Nephron progenitor cell (in vitro differentiated cells): ENCODE measurements around the gene PNPLA3.

Experiments used
- DNase-seq: peaks from one replicate; pipeline ENCODE4 v3.0.0; 2021
- H3K27ac Mint-ChIP-seq: 2 replicates; pipeline ENCODE4 v1.8.0; 2021; ENCODE audit warnings: mild to moderate bottlenecking, moderate library complexity, mixed read lengths
- H3K27me3 Mint-ChIP-seq: 2 replicates; pipeline ENCODE4 v1.8.0; 2021; ENCODE audit warnings: mild to moderate bottlenecking, low read depth, mixed read lengths; ENCODE audit not compliant: poor library complexity
- H3K36me3 Mint-ChIP-seq: 2 replicates; pipeline ENCODE4 v1.8.0; 2021; ENCODE audit warnings: low read depth, mixed read lengths
- H3K4me1 Mint-ChIP-seq: 2 replicates; pipeline ENCODE4 v1.8.0; 2021; ENCODE audit warnings: mixed read lengths
- H3K4me3 Mint-ChIP-seq: 2 replicates; pipeline ENCODE4 v1.8.0; 2021; ENCODE audit warnings: mild to moderate bottlenecking, moderate library complexity, mixed read lengths
- H3K9me3 Mint-ChIP-seq: 2 replicates; pipeline ENCODE4 v1.8.0; 2021; ENCODE audit warnings: mild to moderate bottlenecking, moderate library complexity, mixed read lengths
- TF ChIP-seq, protein P1 (sequence below): fragments of 200-600 bp; sonication (generic); IDR thresholded peaks from 2 replicates; pipeline ENCODE4 v1.5.0; 2021; ENCODE audit warnings: antibody characterized with exemption

Gene PNPLA3

DNA sequence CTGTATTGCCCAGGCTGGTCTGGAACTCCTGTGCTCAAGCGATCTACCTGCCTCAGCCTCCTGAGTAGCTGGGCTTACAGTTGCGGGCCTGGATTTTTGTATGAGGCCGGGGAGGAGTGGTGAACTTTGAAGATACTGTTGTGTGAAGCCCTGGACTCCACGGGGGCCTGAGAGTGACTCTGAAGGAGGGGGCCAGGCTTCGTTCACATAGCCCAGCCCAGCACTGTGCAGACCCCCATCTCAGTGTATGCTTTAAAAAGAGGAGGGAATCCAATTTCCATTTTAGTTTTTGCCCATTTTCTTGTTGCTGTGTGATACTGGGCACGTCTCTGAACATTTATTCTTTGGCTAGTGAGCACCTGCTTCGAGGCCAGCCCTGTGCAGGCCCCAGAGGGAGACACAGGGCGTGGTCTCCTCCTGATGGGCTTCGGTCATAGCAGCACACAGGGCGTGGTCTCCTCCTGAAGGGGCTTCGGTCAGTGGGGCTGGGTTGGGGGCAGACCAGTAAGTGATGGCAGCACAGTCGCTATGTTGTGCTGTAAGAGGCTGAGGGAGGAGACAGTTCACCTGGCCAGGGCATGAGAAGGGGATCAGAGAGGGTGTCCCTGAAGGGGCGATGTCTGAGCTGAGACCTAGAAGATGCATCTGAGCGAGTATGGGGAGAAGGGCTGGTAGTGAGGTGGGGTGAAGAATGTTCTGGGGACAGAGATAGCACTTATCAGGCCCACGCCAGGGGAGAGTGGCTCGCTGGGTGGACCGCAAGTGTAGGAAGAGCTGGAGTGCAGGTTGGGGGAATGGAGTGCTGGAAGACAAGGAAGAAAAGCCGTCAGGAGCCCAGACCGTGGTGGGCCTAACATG, 45.6 kb downstream of the PNPLA3 start:
- Mint-ChIP-seq H3K9me3 (no peaks in the 10 kb centered on the region), H3K4me3 (no peak overlapping the region), H3K27me3 (no peaks in the 10 kb centered on the region), H3K4me1 (no peaks in the 10 kb centered on the region), H3K36me3 (peaks cover 56% of the 10 kb centered on the region), H3K27ac (peak overlapping the region; percentile 33)
- TF ChIP-seq, protein P1, sequence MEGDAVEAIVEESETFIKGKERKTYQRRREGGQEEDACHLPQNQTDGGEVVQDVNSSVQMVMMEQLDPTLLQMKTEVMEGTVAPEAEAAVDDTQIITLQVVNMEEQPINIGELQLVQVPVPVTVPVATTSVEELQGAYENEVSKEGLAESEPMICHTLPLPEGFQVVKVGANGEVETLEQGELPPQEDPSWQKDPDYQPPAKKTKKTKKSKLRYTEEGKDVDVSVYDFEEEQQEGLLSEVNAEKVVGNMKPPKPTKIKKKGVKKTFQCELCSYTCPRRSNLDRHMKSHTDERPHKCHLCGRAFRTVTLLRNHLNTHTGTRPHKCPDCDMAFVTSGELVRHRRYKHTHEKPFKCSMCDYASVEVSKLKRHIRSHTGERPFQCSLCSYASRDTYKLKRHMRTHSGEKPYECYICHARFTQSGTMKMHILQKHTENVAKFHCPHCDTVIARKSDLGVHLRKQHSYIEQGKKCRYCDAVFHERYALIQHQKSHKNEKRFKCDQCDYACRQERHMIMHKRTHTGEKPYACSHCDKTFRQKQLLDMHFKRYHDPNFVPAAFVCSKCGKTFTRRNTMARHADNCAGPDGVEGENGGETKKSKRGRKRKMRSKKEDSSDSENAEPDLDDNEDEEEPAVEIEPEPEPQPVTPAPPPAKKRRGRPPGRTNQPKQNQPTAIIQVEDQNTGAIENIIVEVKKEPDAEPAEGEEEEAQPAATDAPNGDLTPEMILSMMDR = no peak
- DNase-seq = no peak

DNA sequence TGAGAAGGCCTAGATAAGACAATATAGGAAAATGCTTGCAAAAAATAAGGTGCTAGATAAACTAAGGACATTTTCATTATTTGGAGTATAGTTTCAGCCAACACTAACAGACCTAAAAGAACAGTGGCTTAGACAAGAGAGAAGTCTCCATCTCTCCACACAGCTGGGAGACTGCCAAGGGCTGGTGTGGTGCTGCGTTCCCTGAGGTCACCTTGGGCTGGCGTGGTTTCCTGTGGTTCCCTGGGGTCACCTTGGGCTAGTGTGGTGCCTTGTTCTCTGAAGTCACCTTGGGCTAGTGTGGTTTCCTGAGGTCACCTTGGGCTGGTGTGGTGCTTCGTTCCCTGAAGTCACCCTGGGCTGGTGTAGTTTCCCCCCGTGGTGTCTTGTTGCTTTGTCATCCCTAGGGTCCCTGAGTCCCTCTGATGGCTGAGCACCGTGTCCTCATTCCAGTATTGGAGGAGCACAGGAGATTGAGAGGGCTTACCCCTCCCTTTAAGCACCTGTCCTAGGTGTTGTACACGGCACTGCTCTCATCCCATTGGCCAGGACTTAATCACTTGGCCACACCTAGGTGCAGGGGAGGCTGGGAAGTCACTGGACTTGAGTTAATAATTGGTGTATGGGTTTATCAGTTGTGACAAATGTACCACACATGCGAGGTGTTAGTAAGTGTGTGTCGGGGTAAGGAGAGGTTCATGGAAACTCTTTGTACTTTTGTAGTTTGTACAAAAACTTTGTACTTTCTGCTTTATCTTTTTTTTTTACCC, 46.6 kb downstream of the PNPLA3 start:
- DNase-seq = no peak
- H3K4me3 Mint-ChIP-seq = no peak overlapping the region
- H3K4me1 Mint-ChIP-seq = no peaks in the 10 kb centered on the region
- H3K27ac Mint-ChIP-seq = peak overlapping the region; percentile 70
- no peaks in the 10 kb centered on the region for H3K9me3 Mint-ChIP-seq
- no peaks in the 10 kb centered on the region for H3K27me3 Mint-ChIP-seq
- H3K36me3 Mint-ChIP-seq = peaks cover 47% of the 10 kb centered on the region
- TF ChIP-seq, protein P1 = no peak

DNA sequence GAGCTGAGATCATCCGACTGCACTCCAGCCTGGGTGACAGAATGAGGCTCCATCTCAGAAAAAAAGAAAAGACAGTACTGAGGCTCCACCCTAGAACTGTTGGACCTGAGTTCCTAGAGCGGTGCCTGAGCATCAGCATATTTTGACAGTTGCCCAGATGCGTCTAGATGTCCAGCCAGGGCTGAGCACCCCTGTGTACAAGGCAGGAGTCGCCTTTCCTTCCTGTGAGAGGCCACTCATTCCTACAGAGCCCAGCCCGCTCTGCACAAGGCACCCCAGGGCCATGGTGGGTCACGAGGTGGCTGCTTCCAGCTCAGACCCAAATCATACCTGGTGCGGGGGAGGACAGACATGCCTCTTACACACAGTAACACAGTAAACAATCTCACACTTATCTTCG, 47.5 kb downstream of the PNPLA3 start:
- H3K36me3 Mint-ChIP-seq = peaks cover 42% of the 10 kb centered on the region
- TF ChIP-seq, protein P1 = no peak
- no peaks in the 10 kb centered on the region for H3K27me3 Mint-ChIP-seq
- DNase-seq = no peak
- H3K4me1 Mint-ChIP-seq = no peaks in the 10 kb centered on the region
- H3K9me3 Mint-ChIP-seq = no peaks in the 10 kb centered on the region
- H3K4me3 Mint-ChIP-seq = no peak overlapping the region
- H3K27ac Mint-ChIP-seq = no peak overlapping the region

DNA sequence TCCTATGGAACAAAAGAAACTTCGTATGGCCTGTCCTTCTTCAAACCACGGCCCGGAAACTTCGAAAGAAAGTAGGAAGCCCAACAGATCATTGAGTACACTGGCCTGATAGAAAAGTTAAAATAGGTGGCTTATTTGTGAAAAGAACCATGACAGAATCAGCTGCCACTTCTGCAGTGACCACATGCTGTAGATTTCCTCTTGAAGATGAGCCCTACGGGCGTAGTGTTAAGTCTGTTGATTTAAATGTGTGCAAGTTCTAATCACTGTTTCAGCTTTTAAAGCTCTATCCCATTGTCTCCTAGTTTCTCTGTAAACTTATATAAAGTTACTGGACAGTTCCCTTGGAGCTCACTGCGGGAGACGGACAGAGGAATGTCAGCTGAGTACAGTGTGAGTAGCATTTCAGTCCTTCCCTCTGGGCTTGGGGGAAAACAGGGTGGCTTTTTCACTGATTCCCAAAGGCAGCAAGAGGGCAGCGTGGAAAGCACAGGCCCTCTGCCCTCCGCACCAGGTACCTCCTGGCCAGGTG, 49.4 kb downstream of the PNPLA3 start:
- DNase-seq = no peak
- Mint-ChIP-seq H3K27ac (no peak overlapping the region), H3K36me3 (peaks cover 37% of the 10 kb centered on the region), H3K4me3 (no peak overlapping the region), H3K27me3 (no peaks in the 10 kb centered on the region), H3K4me1 (no peaks in the 10 kb centered on the region), H3K9me3 (no peaks in the 10 kb centered on the region)
- TF ChIP-seq, protein P1 = no peak

DNA sequence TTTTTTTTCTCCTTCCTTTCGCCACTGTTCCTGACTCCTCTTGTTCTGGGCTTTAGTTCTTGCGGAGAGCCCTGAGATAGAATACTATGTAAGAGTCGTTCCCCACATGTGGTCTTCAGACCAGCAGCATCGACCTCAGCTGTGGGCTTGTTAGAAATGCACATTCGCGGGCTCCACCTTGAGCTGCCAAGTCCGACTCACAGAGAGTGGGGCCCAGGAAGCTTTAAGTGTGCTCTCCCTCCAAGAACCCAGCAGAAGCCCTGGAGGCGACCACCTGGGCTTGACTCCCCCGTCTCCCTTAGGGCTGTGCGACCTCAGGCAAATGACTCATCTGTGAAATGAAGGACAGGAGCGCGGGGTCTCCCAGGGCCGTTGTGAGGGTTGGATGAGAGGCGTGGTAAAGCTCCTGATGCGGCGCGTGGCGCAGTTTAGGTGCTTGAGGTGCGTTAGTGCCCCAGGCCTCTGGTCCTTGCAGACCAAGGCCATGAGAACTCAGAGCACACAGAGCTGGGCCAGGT, 50.5 kb downstream of the PNPLA3 start:
- Mint-ChIP-seq H3K4me3 (no peak overlapping the region), H3K9me3 (no peaks in the 10 kb centered on the region), H3K4me1 (no peaks in the 10 kb centered on the region), H3K27ac (peak overlapping the region; percentile 48), H3K27me3 (no peaks in the 10 kb centered on the region), H3K36me3 (peaks cover 38% of the 10 kb centered on the region)
- TF ChIP-seq, protein P1 = no peak
- no peak for DNase-seq
